HL-60 (cell line): ENCODE measurements around the gene LARP4B.

ENCODE experiments used
- DNase-seq, 2 experiments: peaks; one replicate each; pipeline ENCODE4 v3.0.0-alpha.2; 2010 to 2020; ENCODE audit warnings: low read depth in 1 of 2, low spot score in 1 of 2
- H3K27ac ChIP-seq: fragments of 250-450 bp; sonication (Bioruptor Pico); replicated peaks from 2 replicates; pipeline ENCODE4 v1.5.1; 2020; ENCODE audit warnings: mild to moderate bottlenecking, moderate library complexity
- H3K27me3 ChIP-seq: fragments of 250-450 bp; sonication (Bioruptor Pico); 2 replicates; pipeline ENCODE4 v1.5.1; 2021; ENCODE audit warnings: mild to moderate bottlenecking, moderate library complexity; ENCODE audit not compliant: insufficient read depth, poor library complexity, severe bottlenecking
- H3K4me3 ChIP-seq: replicated peaks from 2 replicates; pipeline ENCODE4 v1.5.1; 2011; ENCODE audit warnings: mild to moderate bottlenecking, control low read depth, low read length; ENCODE audit not compliant: insufficient read depth
- GABPA ChIP-seq: IDR thresholded peaks from 2 replicates; pipeline ENCODE4 v1.6.1; 2012; ENCODE audit warnings: low read depth
- POLR2AphosphoS5 ChIP-seq: IDR thresholded peaks from 2 replicates; pipeline ENCODE4 v1.6.1; 2012; ENCODE audit warnings: low read depth
- REST ChIP-seq: IDR thresholded peaks from 2 replicates; pipeline ENCODE4 v1.6.1; 2012; ENCODE audit warnings: low read depth; ENCODE audit not compliant: insufficient replicate concordance
- SPI1 ChIP-seq: IDR thresholded peaks from 2 replicates; pipeline ENCODE4 v1.6.1; 2012; ENCODE audit warnings: low read depth, mild to moderate bottlenecking, borderline replicate concordance
- TF ChIP-seq, protein P1 (sequence below): IDR thresholded peaks from one replicate; pipeline ENCODE4 v1.5.1; 2011; ENCODE audit warnings: low read length, control low read depth, inconsistent platforms; ENCODE audit not compliant: insufficient read depth

LARP4B gene

GRCh38 chr10:964321-964987, 32.9 kb upstream of the LARP4B start:
- Histone ChIP-seq H3K27ac (no peak overlapping the region), H3K4me3 (no peak overlapping the region), H3K27me3 (no peaks in the 10 kb centered on the region)
- no peak for TF ChIP-seq POLR2AphosphoS5
- TF ChIP-seq GABPA, result no peak
- TF ChIP-seq REST, result no peak
- TF ChIP-seq SPI1, result no peak
- TF ChIP-seq, protein P1, sequence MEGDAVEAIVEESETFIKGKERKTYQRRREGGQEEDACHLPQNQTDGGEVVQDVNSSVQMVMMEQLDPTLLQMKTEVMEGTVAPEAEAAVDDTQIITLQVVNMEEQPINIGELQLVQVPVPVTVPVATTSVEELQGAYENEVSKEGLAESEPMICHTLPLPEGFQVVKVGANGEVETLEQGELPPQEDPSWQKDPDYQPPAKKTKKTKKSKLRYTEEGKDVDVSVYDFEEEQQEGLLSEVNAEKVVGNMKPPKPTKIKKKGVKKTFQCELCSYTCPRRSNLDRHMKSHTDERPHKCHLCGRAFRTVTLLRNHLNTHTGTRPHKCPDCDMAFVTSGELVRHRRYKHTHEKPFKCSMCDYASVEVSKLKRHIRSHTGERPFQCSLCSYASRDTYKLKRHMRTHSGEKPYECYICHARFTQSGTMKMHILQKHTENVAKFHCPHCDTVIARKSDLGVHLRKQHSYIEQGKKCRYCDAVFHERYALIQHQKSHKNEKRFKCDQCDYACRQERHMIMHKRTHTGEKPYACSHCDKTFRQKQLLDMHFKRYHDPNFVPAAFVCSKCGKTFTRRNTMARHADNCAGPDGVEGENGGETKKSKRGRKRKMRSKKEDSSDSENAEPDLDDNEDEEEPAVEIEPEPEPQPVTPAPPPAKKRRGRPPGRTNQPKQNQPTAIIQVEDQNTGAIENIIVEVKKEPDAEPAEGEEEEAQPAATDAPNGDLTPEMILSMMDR, result no peak
- DNase-seq, result no peak

DNA sequence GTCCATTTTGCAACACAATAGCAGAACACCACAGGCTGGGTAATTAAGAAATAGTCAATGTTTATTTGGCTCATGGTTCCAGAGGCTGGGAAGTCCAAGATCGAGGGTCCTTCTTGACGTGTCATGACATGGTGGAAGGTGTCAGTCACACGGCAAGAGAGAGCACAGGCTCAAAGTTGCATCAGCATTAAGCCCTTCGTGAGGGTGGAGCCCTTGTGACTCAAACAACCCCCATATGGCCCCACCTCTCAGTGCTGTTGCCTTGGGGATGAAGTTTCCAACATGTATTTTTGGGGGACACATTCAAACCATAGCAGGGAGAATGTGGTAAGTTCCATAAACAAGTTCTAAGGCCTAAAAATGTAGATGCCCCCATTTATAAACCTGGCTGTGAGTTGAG, 32.1 kb upstream of the LARP4B start:
- Histone ChIP-seq H3K4me3 (no peak overlapping the region), H3K27ac (no peak overlapping the region), H3K27me3 (no peaks in the 10 kb centered on the region)
- DNase-seq, result no peak
- TF ChIP-seq GABPA, result no peak
- TF ChIP-seq SPI1, result no peak
- TF ChIP-seq, protein P1, result no peak
- no peak for TF ChIP-seq REST
- TF ChIP-seq POLR2AphosphoS5, result no peak

DNA sequence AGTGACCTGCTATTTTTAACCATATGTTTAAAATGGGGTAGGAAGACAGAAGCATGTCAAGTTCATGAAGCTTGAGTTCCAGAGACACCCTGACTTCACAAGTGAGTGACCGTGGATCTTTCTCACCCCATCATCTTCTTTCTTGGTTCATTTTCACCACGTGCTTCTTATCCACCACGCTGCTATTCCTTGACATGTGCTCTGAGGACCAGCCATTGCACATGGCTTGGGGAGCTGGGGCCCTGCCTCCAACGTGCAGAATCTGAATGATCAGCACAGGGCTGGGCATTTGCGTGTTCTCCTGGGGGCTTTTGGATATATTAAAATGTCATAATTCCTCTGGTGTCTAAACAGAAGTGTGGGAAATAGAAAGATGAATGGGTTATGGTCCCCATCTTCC, 31.7 kb upstream of the LARP4B start:
- Histone ChIP-seq H3K27me3 (no peaks in the 10 kb centered on the region), H3K4me3 (no peak overlapping the region), H3K27ac (no peak overlapping the region)
- TF ChIP-seq, protein P1, result no peak
- TF ChIP-seq REST, result no peak
- TF ChIP-seq GABPA, result no peak
- no peak for DNase-seq
